Measurements from ENCODE around the gene ZRANB3. TPM values are rescaled to one million over a fixed set of nuclear protein-coding genes. Genes with fewer than 3 reads are reported as not detected.
A peak's percentile ranks its signal among the peaks of the same experiment; 100 is the strongest.

The ZRANB3 gene
- total and polyA plus RNA-seq, 8 donors: 0.91 to 6.1 (median 4.1) TPM

DNA sequence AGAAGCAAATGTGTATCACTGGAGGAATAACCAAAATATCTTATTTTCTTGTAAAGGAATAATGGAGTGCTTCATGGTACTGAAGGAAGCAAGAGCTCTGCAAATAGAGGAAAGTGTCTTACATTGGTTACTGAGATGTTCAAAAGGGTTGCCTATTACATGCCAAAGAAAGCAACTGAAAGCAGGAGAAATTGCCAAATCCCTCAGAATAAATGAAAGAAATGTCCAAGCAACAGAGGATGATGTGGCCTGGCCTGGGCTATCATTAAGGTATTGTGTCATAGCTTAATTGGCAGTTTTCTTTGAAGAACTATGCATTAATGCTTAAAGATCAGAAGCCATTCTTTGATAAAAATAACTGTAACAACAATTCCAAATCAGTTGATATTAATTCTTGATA, 305.2 kb downstream of the ZRANB3 start:
- Histone ChIP-seq H3K4me3 (no peak overlapping the region), H3K36me3 (no peaks in the 10 kb centered on the region), H3K27me3 (no peaks in the 10 kb centered on the region), H3K4me1 (no peaks in the 10 kb centered on the region), H3K27ac (no peak overlapping the region), H3K9me3 (no peaks in the 10 kb centered on the region)
- TF ChIP-seq, protein P1, sequence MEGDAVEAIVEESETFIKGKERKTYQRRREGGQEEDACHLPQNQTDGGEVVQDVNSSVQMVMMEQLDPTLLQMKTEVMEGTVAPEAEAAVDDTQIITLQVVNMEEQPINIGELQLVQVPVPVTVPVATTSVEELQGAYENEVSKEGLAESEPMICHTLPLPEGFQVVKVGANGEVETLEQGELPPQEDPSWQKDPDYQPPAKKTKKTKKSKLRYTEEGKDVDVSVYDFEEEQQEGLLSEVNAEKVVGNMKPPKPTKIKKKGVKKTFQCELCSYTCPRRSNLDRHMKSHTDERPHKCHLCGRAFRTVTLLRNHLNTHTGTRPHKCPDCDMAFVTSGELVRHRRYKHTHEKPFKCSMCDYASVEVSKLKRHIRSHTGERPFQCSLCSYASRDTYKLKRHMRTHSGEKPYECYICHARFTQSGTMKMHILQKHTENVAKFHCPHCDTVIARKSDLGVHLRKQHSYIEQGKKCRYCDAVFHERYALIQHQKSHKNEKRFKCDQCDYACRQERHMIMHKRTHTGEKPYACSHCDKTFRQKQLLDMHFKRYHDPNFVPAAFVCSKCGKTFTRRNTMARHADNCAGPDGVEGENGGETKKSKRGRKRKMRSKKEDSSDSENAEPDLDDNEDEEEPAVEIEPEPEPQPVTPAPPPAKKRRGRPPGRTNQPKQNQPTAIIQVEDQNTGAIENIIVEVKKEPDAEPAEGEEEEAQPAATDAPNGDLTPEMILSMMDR (IDR thresholded peaks at IDR 0.05): no peak
- DNase-seq (no peak), FAIRE-seq (no peak), ATAC-seq (no peak)
- intact Hi-C loops (cut with DNase I): no loop called here

DNA sequence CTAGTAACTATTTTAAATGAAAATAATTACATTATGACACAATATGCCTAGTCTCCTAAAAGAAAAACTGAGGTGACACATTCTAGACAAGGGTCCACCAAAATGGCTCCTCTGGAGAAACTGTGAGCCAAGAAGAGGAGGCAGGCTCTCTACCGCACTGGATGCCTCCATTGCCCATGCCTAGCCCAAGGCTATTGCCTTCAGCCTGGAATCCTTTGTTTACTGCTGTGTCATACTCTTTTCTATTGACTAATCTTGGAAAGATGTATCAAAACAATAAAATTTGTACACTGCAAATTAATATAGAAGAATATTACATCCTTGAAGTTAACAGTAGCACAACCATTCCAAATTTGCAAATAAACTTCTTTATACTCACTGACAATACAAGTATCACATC, 311.8 kb downstream of the ZRANB3 start:
- DNase-seq (no peak), FAIRE-seq (no peak), ATAC-seq (no peak)
- TF ChIP-seq, protein P1 (IDR thresholded peaks at IDR 0.05): no peak
- Histone ChIP-seq H3K9me3 (no peaks in the 10 kb centered on the region), H3K4me3 (no peak overlapping the region), H3K27ac (no peak overlapping the region), H3K4me1 (no peaks in the 10 kb centered on the region), H3K36me3 (no peaks in the 10 kb centered on the region), H3K27me3 (no peaks in the 10 kb centered on the region)
- 95 to 100% methylated on average over 1 of the region's 1 CpG for WGBS, 2 donors
- intact Hi-C loops (cut with DNase I): no loop called here

DNA sequence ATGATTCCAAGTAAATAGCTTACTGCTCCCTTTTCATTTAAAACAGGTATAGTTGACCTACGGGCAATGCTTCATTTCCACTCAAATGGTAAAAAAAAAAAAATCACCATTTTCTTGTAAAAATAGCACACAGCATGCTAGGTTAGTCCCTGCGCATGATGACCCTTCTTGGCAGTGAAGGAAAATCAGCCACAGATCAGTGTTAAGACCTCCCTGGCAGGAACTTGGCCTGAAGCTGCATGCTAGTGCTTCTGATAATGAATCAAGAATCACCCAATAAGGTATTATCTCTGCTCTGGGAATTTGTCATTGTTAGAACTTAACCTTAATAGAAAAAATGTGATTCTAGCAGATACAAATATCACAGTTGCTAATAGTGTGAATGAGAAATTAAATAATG, 312.6 kb downstream of the ZRANB3 start:
- intact Hi-C loops (cut with DNase I): no loop called here
- 96 to 100% methylated on average over 2 of the region's 2 CpGs for WGBS, 2 donors
- ATAC-seq (no peak), FAIRE-seq (no peak), DNase-seq (no peak)
- H3K9me3 ChIP-seq: no peaks in the 10 kb centered on the region
- H3K4me1 ChIP-seq: no peaks in the 10 kb centered on the region
- H3K27me3 ChIP-seq: no peaks in the 10 kb centered on the region
- no peak overlapping the region for H3K27ac ChIP-seq
- TF ChIP-seq, protein P1 (IDR thresholded peaks at IDR 0.05): no peak
- no peak overlapping the region for H3K4me3 ChIP-seq
- H3K36me3 ChIP-seq: no peaks in the 10 kb centered on the region

DNA sequence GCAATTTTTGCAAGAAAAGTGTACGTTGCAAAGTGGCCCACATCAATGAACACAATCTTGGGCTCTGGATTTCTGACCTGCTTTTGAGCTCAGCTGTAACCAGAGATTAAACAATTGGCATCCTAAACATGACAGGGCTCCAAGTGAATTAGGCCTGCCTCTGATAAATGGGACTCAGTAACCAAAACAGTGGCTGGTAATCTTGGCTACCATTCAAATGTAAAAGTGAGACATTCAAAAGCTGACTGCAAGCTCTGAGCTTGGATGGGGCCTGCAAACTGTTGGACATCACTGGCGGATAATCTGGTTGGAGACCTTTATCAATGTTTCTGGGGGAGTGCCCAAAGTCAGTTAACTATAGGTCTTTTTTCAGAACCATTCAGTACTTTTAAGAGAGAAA, 318.3 kb downstream of the ZRANB3 start:
- no peak for DNase-seq
- Histone ChIP-seq H3K36me3 (no peaks in the 10 kb centered on the region), H3K27ac (no peak overlapping the region), H3K4me1 (no peaks in the 10 kb centered on the region), H3K4me3 (no peak overlapping the region), H3K9me3 (no peaks in the 10 kb centered on the region), H3K27me3 (no peaks in the 10 kb centered on the region)
- intact Hi-C loops (cut with DNase I): no loop called here
- WGBS, 2 donors: 95% methylated on average over 2 of the region's 2 CpGs
- TF ChIP-seq, protein P1 (IDR thresholded peaks at IDR 0.05): no peak
- ATAC-seq: no peak
- no peak for FAIRE-seq

DNA sequence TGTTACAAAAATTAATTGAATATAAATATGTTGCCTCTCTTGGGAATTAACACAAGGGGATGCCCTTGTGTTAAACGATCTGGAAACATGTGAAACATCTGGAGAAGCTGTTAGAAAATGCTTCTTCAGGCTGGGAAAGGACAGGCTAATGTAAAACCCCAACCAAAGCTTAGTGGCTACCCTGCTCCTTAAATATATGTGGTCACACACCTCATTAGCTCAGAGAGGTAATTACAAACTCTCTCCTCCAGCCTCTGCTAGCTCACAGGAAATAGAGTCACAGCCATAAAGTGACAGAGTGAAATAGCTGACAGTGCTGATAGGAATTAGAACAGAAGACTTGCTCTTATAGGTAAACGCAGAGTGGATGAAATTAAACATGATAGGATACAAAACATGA, 323.0 kb downstream of the ZRANB3 start:
- TF ChIP-seq, protein P1 (IDR thresholded peaks at IDR 0.05): no peak
- 55 to 56% methylated on average over 2 of the region's 2 CpGs for WGBS, 2 donors
- Histone ChIP-seq H3K36me3 (no peaks in the 10 kb centered on the region), H3K27ac (no peak overlapping the region), H3K4me1 (peaks cover 0 to 4% (median 0%) of the 10 kb centered on the region in 3 donors), H3K9me3 (no peaks in the 10 kb centered on the region), H3K27me3 (no peaks in the 10 kb centered on the region), H3K4me3 (no peak overlapping the region)
- intact Hi-C loops (cut with DNase I): no loop called here
- FAIRE-seq (no peak), DNase-seq (no peak), ATAC-seq (peak in 1 of 4 donors; percentile 63)
